ENCODE measurements around the gene UNC5A. TPM values are rescaled to one million over a fixed set of nuclear protein-coding genes. Genes with fewer than 3 reads are reported as not detected.

The UNC5A gene
- total RNA-seq, 3 donors from 2014 or later, result 0.07 to 0.16 TPM; not detected in 1

GRCh38 chr5:176904276-176904675 lies 93.9 kb downstream of the UNC5A start:
- TF ChIP-seq, protein P1, sequence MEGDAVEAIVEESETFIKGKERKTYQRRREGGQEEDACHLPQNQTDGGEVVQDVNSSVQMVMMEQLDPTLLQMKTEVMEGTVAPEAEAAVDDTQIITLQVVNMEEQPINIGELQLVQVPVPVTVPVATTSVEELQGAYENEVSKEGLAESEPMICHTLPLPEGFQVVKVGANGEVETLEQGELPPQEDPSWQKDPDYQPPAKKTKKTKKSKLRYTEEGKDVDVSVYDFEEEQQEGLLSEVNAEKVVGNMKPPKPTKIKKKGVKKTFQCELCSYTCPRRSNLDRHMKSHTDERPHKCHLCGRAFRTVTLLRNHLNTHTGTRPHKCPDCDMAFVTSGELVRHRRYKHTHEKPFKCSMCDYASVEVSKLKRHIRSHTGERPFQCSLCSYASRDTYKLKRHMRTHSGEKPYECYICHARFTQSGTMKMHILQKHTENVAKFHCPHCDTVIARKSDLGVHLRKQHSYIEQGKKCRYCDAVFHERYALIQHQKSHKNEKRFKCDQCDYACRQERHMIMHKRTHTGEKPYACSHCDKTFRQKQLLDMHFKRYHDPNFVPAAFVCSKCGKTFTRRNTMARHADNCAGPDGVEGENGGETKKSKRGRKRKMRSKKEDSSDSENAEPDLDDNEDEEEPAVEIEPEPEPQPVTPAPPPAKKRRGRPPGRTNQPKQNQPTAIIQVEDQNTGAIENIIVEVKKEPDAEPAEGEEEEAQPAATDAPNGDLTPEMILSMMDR (IDR thresholded peaks at IDR 0.05), result no peak
- ATAC-seq (no peak), DNase-seq (no peak)
- Histone ChIP-seq H3K4me3 (no peak overlapping the region), H3K36me3 (ENCODE audit: low read depth) (peaks cover 15% of the 10 kb centered on the region), H3K4me1 (ENCODE audit: low read depth) (no peaks in the 10 kb centered on the region), H3K9me3 (no peaks in the 10 kb centered on the region)
- intact Hi-C loops (cut with DNase I, micrococcal nuclease), result no loop called here

DNA sequence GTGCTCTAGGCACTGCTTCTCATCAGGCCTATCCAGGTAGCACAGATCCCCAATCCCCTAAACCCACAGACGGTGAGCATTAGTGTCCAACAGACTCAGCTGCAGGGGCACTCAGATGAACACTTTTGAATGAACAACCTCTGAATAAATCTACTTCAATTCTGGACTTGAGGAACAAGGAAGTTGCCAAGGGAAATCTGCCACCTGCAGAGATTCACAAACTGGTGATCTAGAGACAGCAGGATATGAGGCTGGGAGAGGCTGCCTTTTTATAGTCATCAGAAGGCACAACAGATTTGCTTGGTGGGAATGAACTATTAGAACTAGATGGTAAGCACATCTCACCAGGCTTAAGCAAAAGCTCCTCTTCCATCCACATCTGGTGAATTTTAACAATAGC lies 95.8 kb downstream of the UNC5A start:
- DNase-seq (no peak), ATAC-seq (no peak)
- H3K4me1 ChIP-seq (ENCODE audit: low read depth), result no peaks in the 10 kb centered on the region
- TF ChIP-seq, protein P1 (IDR thresholded peaks at IDR 0.05), result no peak
- H3K4me3 ChIP-seq, result no peak overlapping the region
- H3K9me3 ChIP-seq, result no peaks in the 10 kb centered on the region
- intact Hi-C loops (cut with DNase I, micrococcal nuclease), result no loop called here
- H3K36me3 ChIP-seq (ENCODE audit: low read depth), result peaks cover 15% of the 10 kb centered on the region

DNA sequence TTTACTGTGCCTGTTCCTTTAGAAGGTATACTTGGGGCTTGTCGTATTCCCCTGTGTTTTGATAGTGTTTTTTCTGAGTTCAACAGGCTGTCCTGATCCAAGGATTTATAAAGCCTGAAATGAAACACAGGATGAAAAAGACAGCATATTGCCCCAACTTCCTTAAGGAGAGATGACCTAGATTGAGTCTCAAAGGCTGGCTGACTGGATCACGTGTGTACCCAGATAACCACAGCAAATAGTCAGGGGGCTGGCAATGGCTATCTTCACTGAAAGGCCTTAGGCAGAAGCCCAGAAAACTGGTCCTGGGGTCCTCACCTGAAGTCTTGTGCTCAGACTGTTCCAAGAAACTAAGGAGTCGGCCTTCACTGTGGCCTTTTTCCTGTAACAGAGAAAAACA lies 96.4 kb downstream of the UNC5A start:
- H3K36me3 ChIP-seq (ENCODE audit: low read depth), result peaks cover 15% of the 10 kb centered on the region
- H3K4me3 ChIP-seq, result no peak overlapping the region
- no peak for ATAC-seq
- no peaks in the 10 kb centered on the region for H3K9me3 ChIP-seq
- intact Hi-C loops (cut with DNase I, micrococcal nuclease), result no loop called here
- H3K4me1 ChIP-seq (ENCODE audit: low read depth), result no peaks in the 10 kb centered on the region
- DNase-seq, result no peak
- TF ChIP-seq, protein P1 (IDR thresholded peaks at IDR 0.05), result no peak

DNA sequence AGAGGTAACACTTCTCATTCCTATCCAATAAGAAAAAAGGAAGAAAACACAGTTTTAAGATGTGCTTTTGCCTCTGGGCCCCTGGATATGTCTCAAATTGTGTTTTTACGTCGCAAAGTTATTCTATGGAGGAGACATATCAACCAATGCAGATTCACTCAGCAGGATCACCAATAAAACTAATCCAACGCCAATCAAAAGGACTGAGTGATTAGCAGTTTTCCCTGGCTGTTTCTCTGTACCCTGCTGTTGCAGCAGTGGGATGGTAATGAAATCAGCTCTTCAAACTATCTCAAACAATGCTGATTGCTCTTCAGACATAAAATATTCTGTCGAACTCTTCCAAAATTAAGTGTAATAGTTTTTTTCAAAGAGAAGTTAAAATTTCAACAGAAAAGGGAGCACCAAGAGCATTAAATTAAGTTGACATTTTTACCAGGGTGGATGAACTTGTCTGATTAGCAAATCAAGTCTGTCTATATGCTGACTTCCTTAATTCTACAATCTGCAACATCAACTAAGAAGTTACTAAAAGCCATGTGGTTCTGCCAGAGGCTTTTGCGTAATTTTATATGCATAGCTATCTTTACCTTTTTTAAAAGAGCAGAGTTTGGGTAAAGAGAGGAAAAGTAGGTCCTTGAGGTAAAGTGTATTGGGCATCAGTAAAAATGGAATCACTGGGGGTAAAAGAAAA lies 98.5 kb downstream of the UNC5A start:
- no peak overlapping the region for H3K4me3 ChIP-seq
- peaks cover 15% of the 10 kb centered on the region for H3K36me3 ChIP-seq (ENCODE audit: low read depth)
- TF ChIP-seq, protein P1 (IDR thresholded peaks at IDR 0.05), result no peak
- no peaks in the 10 kb centered on the region for H3K4me1 ChIP-seq (ENCODE audit: low read depth)
- H3K9me3 ChIP-seq, result no peaks in the 10 kb centered on the region
- DNase-seq (no peak), ATAC-seq (no peak)
- intact Hi-C loops (cut with DNase I, micrococcal nuclease), result no loop called here

DNA sequence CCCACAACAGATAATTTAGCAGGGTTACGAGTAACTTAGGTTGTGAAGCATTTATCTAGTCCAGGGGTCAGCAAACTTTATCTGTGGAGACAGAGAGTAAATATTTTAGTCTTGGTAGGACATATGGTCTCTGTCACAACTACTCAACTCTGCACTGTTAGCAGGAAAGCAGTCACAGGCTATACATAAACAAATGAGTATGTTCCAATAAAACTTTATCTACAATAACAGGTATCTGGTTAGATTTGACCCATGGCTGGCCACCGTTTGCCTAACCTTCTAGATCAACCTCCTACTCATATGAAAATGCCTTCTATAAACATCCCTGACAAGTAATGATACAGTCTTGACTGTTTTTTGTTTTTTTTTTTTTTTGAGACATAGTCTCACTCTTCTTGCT lies 101.8 kb downstream of the UNC5A start:
- TF ChIP-seq, protein P1 (IDR thresholded peaks at IDR 0.05), result no peak
- ATAC-seq, result no peak
- Histone ChIP-seq H3K9me3 (no peaks in the 10 kb centered on the region), H3K4me3 (no peak overlapping the region), H3K36me3 (ENCODE audit: low read depth) (peaks cover under 1% of the 10 kb centered on the region), H3K4me1 (ENCODE audit: low read depth) (no peaks in the 10 kb centered on the region)
- intact Hi-C loops (cut with DNase I, micrococcal nuclease), result no loop called here
- no peak for DNase-seq

GRCh38 chr5:176915906-176916305 lies 105.5 kb downstream of the UNC5A start:
- H3K4me1 ChIP-seq (ENCODE audit: low read depth), result no peaks in the 10 kb centered on the region
- ATAC-seq (no peak), DNase-seq (no peak)
- no peaks in the 10 kb centered on the region for H3K36me3 ChIP-seq (ENCODE audit: low read depth)
- intact Hi-C loops (cut with DNase I, micrococcal nuclease), result no loop called here
- H3K4me3 ChIP-seq, result no peak overlapping the region
- H3K9me3 ChIP-seq, result no peaks in the 10 kb centered on the region
- TF ChIP-seq, protein P1 (IDR thresholded peaks at IDR 0.05), result no peak
